ENCODE data around the gene ATP8B2. TPM values are rescaled to one million over a fixed set of nuclear protein-coding genes. Genes with fewer than 3 reads are reported as not detected.
"Not testable (repeated sequence)": the region's sequence is repeated elsewhere in the genome, so short reads cannot be mapped to it uniquely, and the experiment has no call there.

Gene ATP8B2
- total RNA-seq, 1 experiment from 2014 or later = 1.9 TPM

- no peak for DNase-seq (ENCODE audit: low spot score)
These were observed 1.8 kb upstream of the ATP8B2 start for GRCh38 chr1:154323493-154323892.

- no peak for DNase-seq (ENCODE audit: low spot score)
These were observed 1.1 kb upstream of the ATP8B2 start for GRCh38 chr1:154324241-154324640.

DNA sequence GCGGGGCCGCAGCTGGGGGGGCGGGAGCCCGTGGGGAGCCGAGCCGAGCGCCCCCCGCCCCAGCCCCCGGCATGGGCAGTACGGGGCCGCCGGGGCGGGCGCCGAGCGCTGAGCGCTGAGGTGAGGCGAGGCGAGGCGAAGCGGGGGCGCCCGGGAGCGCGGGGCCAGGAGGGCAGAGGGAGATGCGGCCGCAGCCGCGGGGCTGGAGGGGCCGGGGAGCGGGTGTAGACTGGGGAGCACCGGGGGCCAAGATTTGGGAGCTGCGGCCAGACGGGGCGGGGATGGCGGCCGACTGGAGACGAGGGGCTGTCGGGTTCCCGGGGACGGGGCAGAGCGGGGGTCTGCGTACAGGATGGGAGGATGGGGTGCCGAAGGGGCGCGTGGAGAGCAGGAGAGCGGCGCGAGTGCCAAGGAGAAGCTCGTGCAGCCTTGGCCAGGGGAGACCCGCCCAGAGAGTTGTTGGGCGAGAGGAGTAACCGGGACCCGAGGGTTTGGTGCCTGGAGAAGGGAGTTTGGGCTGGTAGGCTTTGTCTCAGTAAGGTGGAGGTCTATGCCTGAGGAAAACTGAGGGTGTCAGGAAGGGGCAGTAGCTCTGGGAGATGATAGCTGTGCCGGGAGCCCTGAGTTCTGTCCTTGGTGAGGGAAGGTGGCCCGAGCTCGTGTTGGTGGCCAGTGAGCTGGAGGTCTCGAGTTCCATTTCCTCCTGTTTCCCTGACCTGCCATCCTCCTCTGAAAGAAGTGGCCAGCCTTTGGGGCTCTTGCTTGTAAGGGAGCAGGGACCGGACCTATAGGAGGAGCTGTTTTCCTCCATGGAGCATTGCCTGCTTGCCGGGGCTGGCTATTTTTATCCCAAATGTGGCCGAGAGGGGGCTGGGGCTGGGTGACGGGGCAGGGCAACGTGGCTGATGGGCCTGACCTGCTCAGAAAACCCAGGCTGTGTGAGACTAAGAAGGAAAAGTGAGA is 539 bp downstream of the ATP8B2 start:
- no peak for DNase-seq (ENCODE audit: low spot score)

- peak; percentile 28 for DNase-seq (ENCODE audit: low spot score)
These were observed 1.5 kb downstream of the ATP8B2 start for GRCh38 chr1:154326546-154327465.

GRCh38 chr1:154327466-154328317 is 2.4 kb downstream of the ATP8B2 start:
- peak; percentile 68 for DNase-seq (ENCODE audit: low spot score)

DNA sequence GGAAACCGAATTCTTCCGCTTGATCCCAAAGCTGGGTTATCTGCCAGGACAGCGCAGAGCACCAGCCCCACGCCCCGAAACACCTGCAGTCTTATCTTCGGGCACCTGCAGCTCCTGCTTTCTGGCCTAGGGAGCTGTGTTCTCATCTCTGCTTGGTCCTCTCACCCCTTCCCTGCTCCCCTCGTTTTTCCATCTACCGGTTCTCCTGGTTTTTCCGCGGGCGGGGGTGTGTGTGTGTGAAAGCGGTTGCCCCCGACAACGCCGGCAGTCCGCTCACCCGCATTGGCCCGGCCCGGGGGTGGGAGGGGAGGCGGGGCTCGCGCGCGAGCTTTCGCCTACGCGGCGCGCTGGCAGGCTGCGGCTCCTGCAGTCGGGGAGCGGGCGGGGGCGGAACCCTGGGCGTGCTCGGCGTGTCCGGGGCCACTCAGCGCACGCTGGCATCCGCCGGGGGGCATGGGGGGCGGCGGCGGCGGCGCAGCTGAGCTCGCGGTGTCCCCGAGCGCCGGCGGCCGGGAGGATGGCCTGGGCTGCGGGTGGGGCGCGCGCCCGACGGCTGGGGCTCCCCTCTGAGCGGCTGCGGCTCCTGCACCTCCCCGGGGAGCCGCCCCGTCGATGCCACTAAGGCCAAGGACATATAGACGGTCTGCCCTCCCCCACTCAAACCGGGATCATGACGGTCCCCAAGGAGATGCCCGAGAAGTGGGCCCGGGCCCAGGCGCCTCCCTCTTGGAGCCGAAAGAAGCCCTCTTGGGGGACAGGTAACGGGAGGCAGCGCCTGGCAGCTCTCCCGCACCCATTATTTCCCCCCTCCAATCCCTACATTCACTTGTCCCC is 3.2 kb downstream of the ATP8B2 start:
- DNase-seq (ENCODE audit: low spot score) = peak; percentile 39

- DNase-seq (ENCODE audit: low spot score) = no peak
These were observed 3.8 kb downstream of the ATP8B2 start for GRCh38 chr1:154329152-154329521.

DNA sequence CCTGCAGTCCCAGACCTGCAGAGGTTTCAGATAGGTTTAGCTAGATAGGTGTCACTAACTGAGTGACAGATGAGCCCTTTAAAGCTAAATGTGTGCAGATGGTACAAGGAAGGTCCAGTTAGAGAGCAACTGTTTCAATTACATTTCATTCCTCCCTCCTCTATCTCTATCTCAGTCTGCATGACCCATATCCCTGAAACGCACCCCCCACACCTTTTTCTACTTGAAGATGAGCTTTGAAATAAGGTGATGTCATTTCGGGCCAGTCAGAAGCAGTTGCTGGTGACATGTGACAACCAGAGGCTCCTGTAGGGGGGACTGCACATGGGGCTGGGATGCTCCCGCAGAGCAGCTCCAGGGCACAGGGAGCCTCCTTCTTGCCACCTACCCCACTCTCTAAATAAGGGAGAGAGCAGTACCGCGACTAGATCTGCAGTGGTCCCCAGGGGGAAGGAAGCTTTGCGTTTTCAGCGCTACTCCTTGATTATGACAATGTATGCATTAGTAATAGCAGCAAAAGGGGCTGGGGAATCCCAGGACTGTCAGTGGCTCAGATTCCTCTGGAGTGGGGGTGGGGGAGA is 4.3 kb downstream of the ATP8B2 start:
- DNase-seq (ENCODE audit: low spot score) = no peak

- no peak for DNase-seq (ENCODE audit: low spot score)
These were observed 5.3 kb downstream of the ATP8B2 start for GRCh38 chr1:154330669-154331068.

DNA sequence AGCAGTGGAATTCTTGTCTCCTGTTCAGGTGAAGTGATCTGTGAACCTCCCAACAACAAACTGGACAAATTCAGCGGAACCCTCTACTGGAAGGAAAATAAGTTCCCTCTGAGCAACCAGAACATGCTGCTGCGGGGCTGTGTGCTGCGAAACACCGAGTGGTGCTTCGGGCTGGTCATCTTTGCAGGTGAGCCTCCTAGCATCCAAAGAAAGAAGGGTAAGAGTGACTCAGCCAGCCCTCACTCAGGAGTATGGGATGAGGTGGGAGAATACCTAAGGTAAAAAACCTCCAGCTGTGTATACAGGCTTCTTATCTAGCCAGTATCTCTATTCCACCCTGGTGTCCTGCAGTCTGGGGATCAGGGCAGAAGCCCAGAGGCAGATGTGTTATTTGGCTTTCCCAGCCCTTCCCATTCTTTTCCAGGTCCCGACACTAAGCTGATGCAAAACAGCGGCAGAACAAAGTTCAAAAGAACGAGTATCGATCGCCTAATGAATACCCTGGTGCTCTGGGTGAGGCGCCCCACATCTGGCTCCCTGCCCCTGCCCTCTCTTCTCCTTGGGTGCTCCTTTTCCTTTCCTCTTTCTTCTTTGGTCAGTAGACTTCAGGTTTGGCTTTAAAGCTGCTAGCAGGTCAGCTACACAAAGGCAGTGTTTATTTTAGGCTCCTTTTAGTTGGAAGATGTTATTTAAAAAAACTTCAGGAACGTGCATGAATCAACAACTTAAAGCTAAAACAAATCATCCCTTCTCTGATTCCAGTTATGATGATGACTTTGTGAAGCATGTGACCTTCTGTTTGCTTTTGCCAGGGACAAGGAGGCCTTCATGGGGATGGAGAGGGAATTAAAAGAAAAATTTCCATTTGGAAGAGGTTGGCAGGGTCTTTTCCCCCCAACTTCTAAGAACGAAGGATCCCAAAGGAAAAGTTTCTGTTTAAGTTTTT is 9.0 kb downstream of the ATP8B2 start:
- DNase-seq (ENCODE audit: low spot score) = no peak

DNA sequence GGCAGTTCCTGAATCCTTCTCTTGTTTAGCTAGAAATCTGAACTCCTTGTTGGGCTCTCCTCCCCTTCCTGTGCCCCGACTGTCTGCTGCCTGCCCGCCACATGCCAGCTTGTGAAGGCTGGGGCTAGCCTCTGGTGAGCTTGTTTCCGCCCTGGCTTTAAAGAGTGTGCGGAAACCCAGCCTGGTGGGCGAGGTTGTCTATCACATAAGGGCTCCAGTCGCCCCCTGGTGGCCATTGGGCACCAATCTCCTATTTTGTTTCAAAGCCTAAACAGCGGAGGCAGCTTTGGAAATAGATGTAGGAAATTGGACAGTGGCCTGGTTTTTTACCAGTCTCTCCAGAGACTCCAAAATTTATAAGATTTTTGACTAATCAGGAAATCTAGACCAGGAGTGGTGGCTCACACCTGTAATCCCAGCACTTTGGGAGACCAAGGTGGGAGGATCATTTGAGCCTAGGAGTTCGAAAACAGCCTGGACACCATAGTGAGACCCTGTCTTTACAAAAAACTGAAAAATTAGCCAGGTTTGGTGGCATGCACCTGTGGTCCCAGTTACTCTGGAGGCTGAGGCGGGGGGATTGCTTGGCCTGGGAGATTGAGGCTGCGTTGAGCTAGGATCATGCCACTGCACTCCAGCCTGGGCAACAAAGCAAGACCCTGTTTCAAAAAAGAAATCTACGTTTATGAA is 9.8 kb downstream of the ATP8B2 start:
- DNase-seq (ENCODE audit: low spot score) = peak; percentile 94

DNA sequence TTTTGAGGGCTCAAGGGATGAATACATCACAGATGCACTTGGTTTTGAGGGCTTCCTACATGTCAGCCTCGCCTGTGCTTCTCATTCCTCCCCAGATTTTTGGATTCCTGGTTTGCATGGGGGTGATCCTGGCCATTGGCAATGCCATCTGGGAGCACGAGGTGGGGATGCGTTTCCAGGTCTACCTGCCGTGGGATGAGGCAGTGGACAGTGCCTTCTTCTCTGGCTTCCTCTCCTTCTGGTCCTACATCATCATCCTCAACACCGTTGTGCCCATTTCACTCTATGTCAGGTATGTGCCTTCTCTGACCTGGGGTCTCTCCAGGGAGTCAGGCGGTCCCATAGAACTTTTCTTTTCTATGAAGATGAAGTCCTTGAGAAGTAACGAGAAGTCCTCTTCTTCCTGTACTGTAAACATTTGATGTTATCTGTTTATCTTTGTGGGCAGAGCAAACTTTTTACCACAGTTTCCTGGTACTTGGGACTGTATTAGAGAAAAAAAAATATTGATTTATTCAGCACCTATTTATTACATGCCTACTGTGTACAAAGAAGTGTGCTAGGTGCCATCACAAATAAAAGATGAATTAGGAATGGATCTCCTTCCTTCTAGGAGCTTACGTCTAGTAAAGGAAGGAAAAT is 12.0 kb downstream of the ATP8B2 start:
- DNase-seq (ENCODE audit: low spot score) = no peak

DNA sequence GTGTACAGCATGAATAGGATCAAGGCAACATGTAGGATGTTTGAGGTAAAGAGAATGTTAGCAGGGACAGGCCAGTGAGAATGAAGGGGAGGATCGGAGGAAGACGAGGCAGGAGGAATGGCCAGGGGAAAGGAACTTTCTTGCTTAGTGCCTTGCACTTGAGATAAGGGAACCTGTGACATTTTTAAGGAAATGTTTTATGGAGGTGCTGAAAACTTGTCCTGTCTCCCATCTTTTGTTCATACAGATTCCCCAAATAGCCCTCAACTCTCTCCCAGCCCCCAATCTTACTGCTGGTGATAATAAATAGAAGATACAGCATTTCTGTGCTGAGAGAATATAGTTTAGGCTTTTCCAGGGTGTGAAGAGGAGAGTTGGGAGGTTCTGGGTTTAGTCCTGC is 13.6 kb downstream of the ATP8B2 start:
- no peak for DNase-seq (ENCODE audit: low spot score)

DNA sequence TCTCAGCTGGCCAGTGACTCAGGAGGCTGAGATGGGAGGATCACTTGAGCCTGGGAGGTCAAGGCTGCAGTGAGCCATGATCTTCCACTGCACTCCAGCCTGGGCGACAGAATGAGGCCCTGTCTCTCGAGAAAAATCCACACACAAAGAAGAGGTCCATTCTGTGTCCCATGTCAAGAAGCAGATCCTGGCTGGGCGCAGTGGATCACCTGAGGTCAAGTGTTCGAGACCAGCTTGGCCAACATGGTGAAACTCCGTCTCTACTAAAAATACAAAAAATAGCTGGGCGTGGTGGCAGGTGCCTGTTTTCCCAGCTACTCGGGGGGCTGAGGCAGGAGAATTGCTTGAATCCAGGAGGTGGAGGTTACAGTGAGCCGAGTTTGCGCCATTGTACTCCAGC is 16.0 kb downstream of the ATP8B2 start:
- not testable (repeated sequence) for DNase-seq (ENCODE audit: low spot score)

DNA sequence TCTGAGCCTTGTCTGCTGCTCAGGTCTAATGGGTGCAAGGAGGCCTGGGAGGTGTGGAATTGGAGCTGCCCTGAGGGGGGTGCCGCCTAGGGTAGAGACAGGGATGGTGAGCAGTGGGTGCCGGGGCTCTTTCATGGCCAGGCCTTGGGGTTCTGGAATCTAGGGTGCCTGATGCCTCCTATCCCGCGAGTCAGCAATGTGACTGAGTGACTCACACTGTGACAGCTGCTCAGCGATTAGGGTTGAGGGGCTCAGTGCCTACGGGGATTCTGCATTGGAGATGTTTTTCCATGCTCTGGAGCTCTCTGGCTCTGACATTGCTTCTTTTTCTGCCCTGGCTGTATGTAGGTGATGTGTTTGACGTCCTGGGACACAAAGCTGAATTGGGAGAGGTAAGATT is 16.8 kb downstream of the ATP8B2 start:
- no peak for DNase-seq (ENCODE audit: low spot score)

DNA sequence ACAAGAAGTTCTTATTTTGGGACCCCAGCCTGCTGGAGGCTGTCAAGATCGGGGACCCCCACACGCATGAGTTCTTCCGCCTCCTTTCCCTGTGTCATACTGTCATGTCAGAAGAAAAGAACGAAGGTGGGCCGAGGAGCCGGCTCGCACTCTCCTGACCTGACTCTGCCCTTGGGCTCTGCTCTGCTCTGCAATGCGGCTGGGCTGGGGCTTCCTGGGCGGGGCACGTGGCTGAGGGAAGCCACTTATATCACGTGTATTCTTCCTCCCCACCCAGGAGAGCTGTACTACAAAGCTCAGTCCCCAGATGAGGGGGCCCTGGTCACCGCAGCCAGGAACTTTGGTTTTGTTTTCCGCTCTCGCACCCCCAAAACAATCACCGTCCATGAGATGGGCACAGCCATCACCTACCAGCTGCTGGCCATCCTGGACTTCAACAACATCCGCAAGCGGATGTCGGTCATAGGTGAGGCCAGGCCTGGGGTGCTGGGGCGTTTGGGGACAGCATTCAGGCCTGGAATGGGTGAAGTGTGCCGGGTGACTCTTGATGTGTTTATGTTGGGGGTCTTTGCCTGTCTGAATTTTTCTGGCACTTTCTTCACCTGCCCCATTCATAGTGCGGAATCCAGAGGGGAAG is 17.6 kb downstream of the ATP8B2 start:
- DNase-seq (ENCODE audit: low spot score) = no peak

Data from HT-29 (cell line).